HG03159 (cell line): Measurements from ENCODE around the gene COX7A2L.
"Not testable (repeated sequence)": the region's sequence is repeated elsewhere in the genome, so short reads cannot be mapped to it uniquely, and the experiment has no call there.

Experiments
- ATAC-seq: cut with Tn5 transposase; IDR thresholded peaks from one replicate; pipeline ENCODE4 v1.9.1; 2021; ENCODE audit warnings: mild to moderate bottlenecking, moderate library complexity; ENCODE audit not compliant: unreplicated experiment

The COX7A2L gene

DNA sequence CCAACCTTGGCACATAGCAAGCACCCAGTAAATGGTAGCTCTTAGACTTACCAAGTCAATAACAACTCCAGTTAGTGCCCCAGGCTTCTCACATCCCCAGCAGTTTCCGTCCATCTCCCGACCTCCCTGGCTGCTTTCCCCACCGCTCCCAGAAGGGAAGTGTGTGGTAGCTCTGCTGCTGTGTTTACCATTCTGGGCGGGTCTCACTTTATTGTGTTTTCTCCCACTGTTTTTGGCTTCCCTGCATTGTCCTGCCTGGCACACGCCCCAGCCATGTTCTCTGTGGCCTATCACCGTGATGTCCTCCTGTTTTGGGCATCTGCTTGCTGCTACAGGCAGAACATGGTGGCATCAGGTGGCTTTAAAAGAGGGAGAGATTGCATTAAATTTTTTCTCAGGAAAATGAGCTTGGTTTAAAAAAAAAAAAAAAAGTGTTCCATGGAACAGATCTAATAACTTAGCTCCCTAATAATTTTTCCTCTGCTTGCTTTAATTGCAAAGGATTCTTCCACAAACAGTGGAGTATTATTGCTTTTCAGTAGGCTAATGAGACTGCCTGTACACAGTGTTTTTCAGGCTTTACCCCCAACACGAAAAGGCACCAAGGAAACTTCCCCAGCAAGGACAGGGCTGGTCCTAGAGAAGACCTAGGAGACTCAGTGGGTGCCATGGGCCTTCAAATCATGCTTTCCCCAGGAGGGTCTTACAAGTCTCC is 8.0 kb upstream of the COX7A2L start:
- no peak for ATAC-seq

DNA sequence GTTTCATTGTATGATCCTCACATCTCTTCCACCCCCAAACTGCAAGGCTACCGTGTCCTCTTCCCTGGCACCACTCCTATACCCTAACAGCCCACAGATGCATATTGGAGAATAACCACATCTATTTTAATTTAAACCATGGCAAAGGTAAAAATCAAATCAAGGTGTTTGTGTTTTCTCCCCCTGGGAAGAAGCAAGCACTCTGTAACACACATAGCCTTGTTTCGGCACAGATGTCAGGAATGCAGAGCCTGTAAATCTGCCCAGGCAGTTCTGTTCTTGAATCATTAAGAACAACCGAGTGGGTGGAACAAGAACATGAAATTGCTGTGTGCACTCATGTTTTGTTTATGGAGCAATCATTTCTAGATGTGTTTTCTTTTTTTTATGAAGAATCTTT is 6.8 kb upstream of the COX7A2L start:
- ATAC-seq, result no peak

DNA sequence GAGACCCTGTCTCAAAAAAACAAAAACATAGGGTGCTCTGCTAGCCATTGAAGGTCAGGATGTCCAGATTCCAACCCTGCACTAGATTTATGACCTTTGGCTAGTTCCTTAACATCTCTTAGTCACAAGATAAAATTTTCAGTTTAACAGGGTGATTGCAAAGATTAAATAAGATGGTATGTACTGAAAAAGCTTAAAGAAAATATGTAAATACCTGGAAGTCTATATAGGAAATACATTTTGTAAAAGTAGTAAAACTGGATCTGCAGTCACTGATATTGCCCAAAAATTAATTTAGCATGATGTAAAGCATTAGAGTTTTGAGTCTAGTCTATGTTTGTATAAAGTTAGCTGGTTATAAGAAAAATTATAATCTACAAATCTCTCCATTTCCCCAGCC is 5.4 kb upstream of the COX7A2L start:
- ATAC-seq, result no peak

DNA sequence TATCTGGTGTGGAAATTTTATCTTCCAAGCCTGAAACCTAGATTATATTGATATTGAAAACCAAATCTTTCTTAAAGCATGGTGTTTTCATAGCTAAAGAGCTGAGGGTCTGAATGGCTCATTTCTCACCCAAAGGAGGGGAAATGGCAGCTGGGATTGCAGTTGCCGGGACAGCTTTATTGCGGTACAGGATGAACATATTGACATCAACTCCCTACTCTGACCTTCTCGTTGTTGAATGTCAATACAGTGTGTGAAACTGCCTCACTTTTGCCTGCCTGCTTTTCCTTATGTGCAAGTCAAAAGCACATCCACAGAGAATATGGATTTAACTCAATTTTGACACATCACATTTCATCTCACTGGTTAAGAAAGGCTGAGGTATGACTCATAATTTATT is 3.6 kb upstream of the COX7A2L start:
- no peak for ATAC-seq

DNA sequence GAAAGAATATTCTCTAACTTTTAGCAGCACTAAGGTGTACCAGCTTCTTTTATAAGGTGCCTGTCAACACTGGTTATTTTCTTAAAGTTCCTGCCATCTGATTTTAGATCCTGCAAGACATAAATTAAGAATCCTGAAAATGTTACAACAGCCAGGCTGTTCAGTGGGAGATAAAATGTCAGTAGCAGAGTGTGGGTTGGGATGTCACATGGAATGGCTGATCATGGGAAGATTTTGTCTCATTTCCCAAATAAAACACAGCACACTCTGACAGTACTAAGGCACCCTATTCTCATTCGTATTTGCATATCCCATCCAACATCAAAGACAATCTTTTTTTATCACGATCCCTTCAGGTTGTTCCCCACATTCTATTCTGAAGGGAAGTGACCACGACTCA is 2.4 kb upstream of the COX7A2L start:
- no peak for ATAC-seq

DNA sequence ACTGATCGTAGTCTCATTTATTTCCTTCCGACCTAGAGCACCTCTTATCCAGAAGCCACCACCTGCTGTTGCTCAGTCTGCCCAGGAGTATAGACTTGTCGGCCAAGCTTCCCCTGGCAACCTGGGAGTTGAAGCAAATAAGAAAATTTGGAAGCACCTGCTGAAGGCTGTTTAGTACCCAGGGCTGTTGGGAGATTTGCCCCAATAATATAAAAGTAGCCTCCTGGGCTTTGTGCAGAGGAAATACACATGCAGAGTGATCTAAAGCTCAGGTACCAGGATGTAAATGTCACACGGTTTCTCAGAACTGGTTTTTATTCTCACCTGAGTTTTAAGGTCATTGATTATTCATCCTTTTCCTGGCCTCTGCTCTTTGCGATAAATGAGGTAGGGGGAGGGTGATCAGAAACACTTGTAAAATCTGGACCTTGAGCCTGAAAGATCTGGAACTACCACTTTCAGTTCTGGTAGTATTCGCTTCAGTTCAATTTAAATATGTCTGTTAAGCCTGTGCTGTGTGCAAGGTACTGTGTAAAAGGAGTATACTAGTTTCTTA is 789 bp upstream of the COX7A2L start:
- no peak for ATAC-seq

DNA sequence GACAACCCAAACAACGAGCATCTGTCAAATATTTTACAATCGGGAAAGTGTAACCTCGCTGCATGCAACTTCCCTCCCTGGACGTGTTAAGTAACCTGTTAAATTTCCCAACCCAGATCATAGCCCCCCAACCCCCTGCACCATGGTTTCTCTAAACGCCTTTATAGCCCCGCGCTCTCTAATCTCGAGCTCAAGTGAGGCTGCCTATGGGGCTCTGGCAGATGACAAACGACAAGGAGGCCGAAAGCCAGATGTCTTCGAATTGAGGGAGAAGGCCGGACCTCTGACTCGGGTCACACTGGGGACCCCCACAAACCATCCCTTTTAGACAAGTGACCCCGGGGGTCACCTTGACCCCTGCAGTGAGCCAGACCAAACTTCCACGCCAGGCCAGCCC is 526 bp downstream of the COX7A2L start:
- no peak for ATAC-seq

DNA sequence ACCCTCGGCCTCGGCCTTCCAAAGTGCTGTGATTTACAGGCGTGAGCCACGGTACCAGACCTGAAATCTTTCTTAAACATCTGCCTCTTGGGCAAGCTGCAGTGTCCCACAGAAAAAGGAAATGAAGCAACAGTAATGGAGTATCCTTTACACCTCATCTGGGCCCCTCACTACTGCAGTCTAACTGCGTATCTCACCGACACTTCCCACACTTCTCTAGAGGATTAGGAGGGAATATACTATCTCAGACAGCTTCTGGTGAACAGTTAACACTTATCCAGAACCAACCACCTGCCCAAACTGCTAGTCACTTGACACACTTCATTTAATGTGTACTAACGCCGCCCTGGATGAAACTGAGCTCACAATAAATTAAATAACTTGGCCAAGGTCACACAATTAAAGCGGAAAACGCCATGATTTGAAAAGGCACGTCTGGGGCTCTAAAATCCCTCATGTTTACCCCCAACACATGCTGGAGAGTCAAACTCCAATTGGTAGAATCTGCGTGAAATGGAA is 993 bp downstream of the COX7A2L start:
- ATAC-seq, result no peak

DNA sequence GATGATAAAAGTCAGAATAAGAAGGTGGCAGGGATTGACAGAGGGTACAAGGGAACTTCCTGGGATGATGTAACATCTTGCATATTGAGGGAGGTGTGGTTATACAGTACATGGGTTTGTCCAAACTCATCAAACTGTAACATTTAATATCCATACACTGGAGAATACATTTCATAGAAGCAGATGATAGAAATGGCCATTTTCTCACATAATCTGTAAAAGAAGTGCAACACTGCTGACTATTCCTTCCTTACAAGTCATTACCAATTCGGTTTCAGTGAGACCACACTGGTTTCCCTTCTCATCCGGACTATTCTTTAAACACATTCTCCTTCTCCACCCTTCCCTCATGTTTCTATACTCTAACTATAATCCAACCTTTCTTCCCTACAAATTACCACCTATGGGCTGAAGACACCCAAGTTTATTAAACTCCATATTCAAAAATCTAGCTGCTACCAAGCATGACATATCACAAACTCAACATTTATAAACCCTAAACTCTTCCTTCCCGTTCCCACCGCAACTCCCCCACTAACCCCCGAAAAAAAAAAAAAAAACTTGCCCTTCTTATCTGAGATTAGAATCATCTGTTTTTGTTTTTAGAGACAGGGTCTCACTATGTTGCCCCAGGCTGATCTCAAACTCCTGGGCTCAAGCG is 1.6 kb downstream of the COX7A2L start:
- no peak for ATAC-seq

DNA sequence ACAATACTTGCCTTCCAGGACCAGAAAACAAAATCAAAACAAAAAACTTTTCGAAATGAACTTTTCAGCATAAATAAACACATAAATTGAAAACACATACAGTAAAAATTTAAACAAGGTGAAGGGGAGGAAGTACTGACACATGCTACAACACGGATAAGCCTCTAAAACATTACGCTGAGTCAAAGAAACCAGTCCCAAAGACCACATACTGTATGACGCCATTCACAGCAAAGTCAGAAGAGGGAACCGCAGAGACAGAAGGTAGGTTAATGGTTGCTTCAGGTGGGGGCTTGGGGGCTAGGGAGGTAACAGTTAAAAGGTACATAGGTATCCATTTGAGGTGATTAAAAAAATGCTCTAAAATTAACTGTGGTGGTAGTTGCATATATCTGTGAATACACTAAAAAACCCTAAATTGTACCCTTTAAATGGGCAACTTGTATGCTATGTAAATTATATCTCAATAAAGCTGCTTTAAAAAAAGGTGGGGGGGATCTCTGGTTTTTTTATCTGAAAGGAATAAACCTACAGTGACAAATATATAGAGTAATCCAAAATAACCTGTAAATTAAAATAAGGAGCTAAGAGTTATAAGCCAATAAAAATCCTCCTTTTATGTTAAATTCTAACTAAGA is 7.1 kb downstream of the COX7A2L start:
- no peak for ATAC-seq

DNA sequence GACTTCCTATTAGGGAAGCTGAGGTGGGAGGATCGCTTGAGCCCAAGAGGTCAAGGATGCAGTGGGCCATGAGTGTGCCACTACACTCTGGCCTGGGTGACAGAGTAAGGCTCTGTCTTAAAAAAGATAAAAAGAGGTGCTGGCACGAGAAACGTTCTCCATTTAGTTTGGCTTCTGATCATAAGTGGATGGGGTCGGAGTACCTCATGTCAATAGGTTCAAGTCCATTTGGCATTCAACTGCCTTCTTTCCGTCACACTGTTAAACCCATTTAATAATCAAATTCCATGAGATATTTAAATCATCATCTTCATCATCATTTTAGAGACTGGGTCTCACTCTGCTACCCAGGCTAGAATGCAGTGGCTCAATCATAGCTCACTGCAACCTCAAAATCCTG is 9.2 kb downstream of the COX7A2L start:
- ATAC-seq, result no peak

DNA sequence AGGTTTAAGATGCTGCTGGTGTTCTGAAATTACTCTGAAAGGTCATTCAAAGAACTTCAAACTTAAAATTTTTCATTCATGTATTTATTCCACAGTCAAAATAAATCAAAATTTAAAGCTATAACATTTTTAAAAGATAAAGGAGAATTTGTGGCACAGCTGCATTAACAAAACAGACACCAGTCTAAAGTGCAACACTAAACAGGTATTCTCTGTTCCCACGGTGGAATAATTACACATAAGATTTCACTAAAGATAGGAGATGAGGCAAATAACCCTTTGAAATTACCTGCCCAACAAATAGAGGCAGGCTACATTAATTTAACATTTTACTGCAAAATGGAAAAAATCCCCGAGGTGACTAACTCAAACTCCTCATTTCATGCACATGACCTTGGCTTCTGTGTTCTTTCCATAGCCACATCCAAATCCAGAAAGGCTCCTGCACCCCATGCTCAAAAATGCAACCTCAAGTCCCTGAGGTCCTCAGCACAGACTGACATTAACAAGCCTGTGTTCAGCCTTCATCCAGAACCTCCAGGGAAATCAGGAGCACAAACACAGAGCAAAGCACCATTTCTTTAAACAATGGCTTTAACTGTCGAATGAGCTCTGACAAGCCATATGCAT is 10.5 kb downstream of the COX7A2L start:
- ATAC-seq, result no peak

DNA sequence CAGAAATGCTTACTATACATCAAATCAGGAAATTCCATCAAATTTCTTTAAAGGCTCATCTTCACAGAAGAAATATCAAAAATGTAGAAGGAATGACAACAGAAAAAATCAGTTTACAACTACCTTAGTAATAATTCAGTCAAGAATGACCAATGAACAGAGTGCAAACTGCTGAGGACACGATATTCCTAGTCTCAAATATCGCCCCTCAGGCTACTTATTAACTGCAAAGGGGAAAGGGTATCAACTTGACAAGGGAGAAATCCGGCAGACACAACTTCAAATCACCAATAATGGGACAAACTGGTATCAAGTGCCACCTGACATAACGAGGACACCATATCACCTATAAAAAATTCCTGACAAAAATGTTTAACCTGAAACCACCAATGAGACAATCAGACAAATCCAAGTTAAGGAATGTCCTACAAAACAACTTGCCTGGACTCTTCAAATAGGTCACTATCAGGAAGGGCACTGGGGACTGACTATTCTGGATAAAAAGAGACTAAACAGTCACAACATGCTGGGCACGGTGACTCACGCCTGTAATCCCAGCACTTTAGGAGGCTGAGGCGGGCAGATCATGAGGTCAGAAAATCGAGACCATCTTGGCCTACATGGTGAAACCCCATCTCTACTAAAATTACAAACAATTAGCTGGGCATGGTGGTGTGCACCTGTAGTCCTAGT is 12.8 kb downstream of the COX7A2L start:
- no peak for ATAC-seq

DNA sequence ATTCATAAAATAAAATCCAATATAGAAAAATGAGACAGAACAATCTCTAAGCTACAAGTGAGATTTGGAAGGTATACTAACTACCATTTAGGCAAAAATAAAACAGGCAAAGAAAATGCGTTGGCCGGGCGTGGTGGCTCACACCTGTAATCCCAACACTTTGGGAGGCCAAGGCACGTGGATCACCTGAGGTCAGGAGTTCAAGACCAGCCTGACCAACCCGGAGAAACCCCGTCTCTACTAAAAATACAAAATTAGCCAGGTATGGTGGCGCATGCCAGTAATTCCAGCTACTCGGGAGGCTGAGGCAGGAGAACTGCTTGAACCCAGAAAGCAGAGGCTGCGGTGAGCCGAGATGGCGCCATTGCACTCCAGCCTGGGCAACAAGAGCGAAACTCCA is 13.5 kb downstream of the COX7A2L start:
- not testable (repeated sequence) for ATAC-seq

DNA sequence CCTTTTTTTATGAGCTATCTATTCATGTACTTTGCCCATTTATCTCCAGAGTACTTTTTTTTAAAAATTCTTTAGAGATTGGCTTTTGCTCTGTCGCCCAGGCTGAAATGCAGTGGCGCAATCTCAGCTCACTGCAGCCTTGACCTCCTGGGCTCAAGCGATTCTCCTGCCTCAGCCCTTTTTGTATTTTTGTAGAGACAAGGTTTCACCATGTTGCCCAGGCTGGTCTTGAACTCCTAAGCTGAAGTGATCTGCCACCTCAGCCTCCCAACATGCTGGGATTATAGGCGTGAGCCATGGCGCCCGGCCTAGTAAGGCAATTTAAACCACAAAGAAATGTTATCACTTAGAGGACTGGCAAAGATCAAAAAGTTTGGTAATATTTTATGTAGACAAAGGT is 14.2 kb downstream of the COX7A2L start:
- not testable (repeated sequence) for ATAC-seq

DNA sequence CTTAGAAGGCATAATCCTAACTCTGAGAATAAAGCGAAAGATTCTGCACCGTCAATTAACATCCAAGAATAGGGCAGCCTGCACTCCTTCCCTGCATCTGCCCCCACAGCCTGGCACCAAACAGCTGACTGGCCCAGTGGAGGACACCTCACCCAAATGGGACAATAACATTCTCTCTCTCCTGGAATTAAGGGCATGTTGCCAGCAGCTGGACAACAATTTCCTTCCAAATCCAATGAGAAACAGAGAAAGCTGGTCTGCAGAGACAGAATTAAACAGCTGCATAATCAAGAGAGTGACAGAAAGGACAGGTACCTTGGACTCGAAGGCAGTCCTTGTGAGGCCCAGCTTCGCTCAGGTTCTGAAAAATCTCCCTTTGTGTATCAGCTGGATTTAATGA is 15.0 kb downstream of the COX7A2L start:
- ATAC-seq, result no peak

DNA sequence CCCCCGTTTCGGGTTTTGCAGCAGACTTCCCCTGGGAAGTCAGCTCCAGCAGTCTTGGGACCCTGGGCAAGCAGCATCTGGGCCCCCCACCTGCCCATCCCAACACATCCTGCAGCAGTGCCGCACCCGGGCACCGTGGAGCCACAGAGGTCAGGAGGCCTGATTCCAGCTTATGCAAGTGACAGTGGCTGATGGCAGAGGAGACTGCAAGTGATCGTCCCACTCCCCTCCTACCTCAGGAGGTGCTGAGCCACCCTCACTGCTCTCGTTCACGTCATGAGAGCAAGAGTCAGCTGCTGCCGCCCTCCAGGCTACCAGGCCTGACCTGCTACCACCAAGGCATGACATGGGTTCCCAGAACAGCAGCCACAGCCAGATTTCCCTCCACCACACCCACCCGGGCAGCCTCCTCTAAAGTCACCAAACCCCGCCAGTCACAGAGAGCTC is 18.2 kb downstream of the COX7A2L start:
- no peak for ATAC-seq

DNA sequence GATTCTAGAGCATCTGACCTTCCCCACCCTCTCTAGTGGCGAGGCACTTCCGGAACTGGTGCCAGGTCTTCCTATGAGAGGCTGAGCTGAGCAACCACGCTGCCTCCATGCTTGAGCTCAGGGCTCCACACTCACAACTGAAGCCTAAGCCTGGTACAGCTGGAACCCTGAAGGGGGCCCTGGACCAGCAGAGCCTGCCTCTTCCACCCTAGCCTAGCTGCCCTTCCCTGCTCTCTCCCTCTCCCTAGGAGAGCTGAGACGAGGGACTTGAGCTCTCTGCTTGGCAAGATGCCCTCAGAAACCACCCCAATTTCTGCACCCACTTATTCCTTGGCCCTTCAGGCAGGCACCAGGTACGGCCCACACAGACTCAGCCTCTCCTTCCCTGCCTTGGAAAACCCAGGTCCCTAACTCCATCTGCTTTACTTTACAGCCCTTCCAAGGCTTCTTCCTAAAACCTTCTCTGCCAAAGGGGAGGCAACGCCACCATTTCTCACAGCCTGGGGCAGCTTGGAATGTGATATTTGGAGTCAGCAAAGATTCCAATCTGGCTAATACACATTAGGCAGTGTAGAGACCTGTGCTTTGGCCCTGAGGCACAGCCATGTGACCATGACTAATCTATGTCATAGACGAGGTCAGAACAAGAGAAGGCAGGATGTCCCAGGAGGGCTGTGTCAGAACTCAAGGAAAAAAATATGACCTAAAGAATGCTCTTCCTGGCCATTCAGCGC is 18.8 kb downstream of the COX7A2L start:
- ATAC-seq, result no peak

DNA sequence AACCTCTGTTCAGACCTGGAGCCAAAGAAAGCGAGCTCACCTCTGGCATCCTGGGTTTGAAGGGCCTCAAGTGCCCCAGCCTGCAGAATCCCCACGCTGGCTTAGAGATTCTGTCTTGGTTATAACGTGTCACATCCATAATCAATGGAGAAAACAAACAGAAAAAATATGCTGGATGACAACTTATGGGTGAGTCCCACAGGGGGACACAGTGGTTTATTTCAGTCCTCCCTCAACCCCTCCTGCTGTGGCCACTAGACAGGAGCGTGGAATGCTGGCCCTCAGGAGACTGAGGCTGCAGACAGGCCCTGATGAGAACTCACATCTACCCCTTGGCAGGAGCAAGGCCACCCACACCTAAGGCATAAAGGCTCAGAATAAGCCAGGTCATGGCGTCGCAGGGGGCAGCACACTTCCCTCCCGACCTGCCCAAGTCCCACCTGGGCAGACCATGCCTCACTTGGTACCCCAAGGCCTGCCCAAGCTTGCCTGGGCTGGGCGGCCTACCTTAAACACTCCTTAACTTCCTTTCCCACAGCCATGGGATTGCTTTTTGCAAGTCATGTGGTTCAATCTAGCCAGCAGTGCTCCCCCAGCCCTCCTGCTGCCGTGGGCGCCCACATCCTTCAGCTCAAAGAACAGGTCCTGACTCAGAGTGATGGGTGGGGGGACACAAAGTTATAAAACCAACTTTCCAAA is 19.9 kb downstream of the COX7A2L start:
- no peak for ATAC-seq
